CD14-positive monocyte (primary cell): ENCODE measurements around the gene NVL. TPM values are rescaled to one million over a fixed set of nuclear protein-coding genes. Genes with fewer than 3 reads are reported as not detected.
A peak's percentile ranks its signal among the peaks of the same experiment; 100 is the strongest.

Experiments used
- DNase-seq, 3 donors: peaks; one replicate each; pipeline ENCODE4 v3.0.0-alpha.2; 2011 to 2022
- H2AFZ ChIP-seq: 2 replicates; pipeline ENCODE4 v1.6.0; 2012; ENCODE audit warnings: mild to moderate bottlenecking, low read depth, low read length, inconsistent platforms; ENCODE audit not compliant: insufficient read depth, poor library complexity, severe bottlenecking
- H3K27ac ChIP-seq, 2 donors: 1 replicate in 1 of 2; 2 replicates in 1 of 2; pipeline ENCODE4 v1.5.1; 2012 to 2013; ENCODE audit warnings: low read length in 2 of 2, control low read depth in 1 of 2, inconsistent platforms in 1 of 2, low read depth in 1 of 2, mild to moderate bottlenecking in 1 of 2
- H3K27me3 ChIP-seq, 2 donors: one replicate each; pipeline versions ENCODE4 v1.6.0 to v1.6.1; 2011 to 2013; ENCODE audit warnings: low read length in 2 of 2; ENCODE audit not compliant: control insufficient read depth in 2 of 2, insufficient read depth in 2 of 2
- H3K36me3 ChIP-seq, 2 donors: replicated peaks in 1 of 2; 1 replicate in 1 of 2; 2 replicates in 1 of 2; pipeline versions ENCODE4 v1.5.1 to v1.6.1; 2012 to 2013; ENCODE audit warnings: low read length in 2 of 2, control low read depth in 1 of 2, inconsistent platforms in 1 of 2, mild to moderate bottlenecking in 1 of 2; ENCODE audit not compliant: insufficient read depth in 2 of 2, control insufficient read depth in 1 of 2
- H3K4me1 ChIP-seq, 2 donors: 1 replicate in 1 of 2; 2 replicates in 1 of 2; pipeline versions ENCODE4 v1.5.1 to v1.6.1; 2012 to 2013; ENCODE audit warnings: low read length in 2 of 2, control low read depth in 1 of 2, inconsistent platforms in 1 of 2, mild to moderate bottlenecking in 1 of 2, moderate library complexity in 1 of 2; ENCODE audit not compliant: insufficient read depth in 2 of 2, control insufficient read depth in 1 of 2
- H3K4me2 ChIP-seq: replicated peaks from 2 replicates; pipeline ENCODE3; 2012; ENCODE audit warnings: low read length, moderate library complexity, mild to moderate bottlenecking; ENCODE audit not compliant: poor library complexity, severe bottlenecking; ENCODE audit errors: extremely low read depth
- H3K4me3 ChIP-seq, 3 experiments: fragments of 200-600 bp in 1 of 3; sonication (generic) in 1 of 3; replicated peaks in 1 of 3; 1 replicate in 2 of 3; 2 replicates in 1 of 3; pipeline ENCODE4 v1.5.1; 2011 to 2013; ENCODE audit warnings: low read length in 3 of 3, mild to moderate bottlenecking in 3 of 3, control low read depth in 2 of 3, low read depth in 2 of 3, inconsistent platforms in 1 of 3, moderate library complexity in 1 of 3
- H3K79me2 ChIP-seq: 2 replicates; pipeline ENCODE4 v1.6.0; 2012; ENCODE audit warnings: mild to moderate bottlenecking, control low read depth, inconsistent platforms, low read length, moderate library complexity; ENCODE audit not compliant: insufficient read depth
- H3K9ac ChIP-seq: 2 replicates; pipeline ENCODE4 v1.6.0; 2017; ENCODE audit warnings: low read length, mild to moderate bottlenecking; ENCODE audit not compliant: insufficient read depth, poor library complexity, severe bottlenecking
- H3K9me3 ChIP-seq, 2 donors: replicated peaks in 1 of 2; 1 replicate in 1 of 2; 2 replicates in 1 of 2; pipeline versions ENCODE4 v1.5.1 to v1.6.1; 2012 to 2013; ENCODE audit warnings: low read length in 2 of 2, control low read depth in 1 of 2; ENCODE audit not compliant: control insufficient read depth in 1 of 2, insufficient read depth in 1 of 2
- H4K20me1 ChIP-seq: 2 replicates; pipeline ENCODE4 v1.6.0; 2012; ENCODE audit warnings: mild to moderate bottlenecking, low read length, control low read depth, moderate library complexity; ENCODE audit not compliant: insufficient read depth
- H3K27ac Mint-ChIP-seq, 7 donors: one replicate each; pipeline ENCODE4 v1.8.0; 2020; ENCODE audit warnings: mild to moderate bottlenecking in 7 of 7, mixed read lengths in 7 of 7, moderate library complexity in 6 of 7, inconsistent platforms in 2 of 7
- H3K27me3 Mint-ChIP-seq, 3 donors: one replicate each; pipeline ENCODE4 v1.8.0; 2021 to 2022; ENCODE audit warnings: low read depth in 3 of 3, mild to moderate bottlenecking in 3 of 3, mixed read lengths in 3 of 3, moderate library complexity in 3 of 3, inconsistent platforms in 1 of 3
- H3K36me3 Mint-ChIP-seq, 2 donors: one replicate each; pipeline ENCODE4 v1.8.0; 2020; ENCODE audit warnings: mixed read lengths in 2 of 2, inconsistent platforms in 1 of 2, mild to moderate bottlenecking in 1 of 2
- H3K4me1 Mint-ChIP-seq: one replicate; pipeline ENCODE4 v1.8.0; 2020; ENCODE audit warnings: mild to moderate bottlenecking, mixed read lengths
- H3K4me3 Mint-ChIP-seq, 2 donors: one replicate each; pipeline ENCODE4 v1.8.0; 2020; ENCODE audit warnings: mild to moderate bottlenecking in 2 of 2, mixed read lengths in 2 of 2, moderate library complexity in 1 of 2
- H3K9me3 Mint-ChIP-seq, 7 donors: one replicate each; pipeline ENCODE4 v1.8.0; 2020 to 2022; ENCODE audit warnings: mixed read lengths in 7 of 7, mild to moderate bottlenecking in 6 of 7, moderate library complexity in 6 of 7, inconsistent platforms in 2 of 7
- CTCF ChIP-seq: fragments of 200-600 bp; IDR thresholded peaks from one replicate; pipeline ENCODE4 v1.8.0; 2022; ENCODE audit warnings: antibody characterized with exemption, mild to moderate bottlenecking
- WGBS: methylation state at CpG from one replicate; pipeline ENCODE4 v1.1.5; 2013; ENCODE audit warnings: missing lambda C conversion rate; ENCODE audit not compliant: insufficient coverage; 5-methylcytosine and 5-hydroxymethylcytosine counted together
- intact Hi-C, 2 donors: fragments of 100-400 bp; cut with micrococcal nuclease; formaldehyde crosslinking; loops; one replicate each; pipeline versions ENCODE4 v1.15.0 to v1.15.1; 2023
- polyA plus RNA-seq, 3 donors: library from polyadenylated mRNA; depleted of rRNA in 1 of 3; unstranded in 2 of 3; stranded (reverse) in 1 of 3; fragments of 300-500 nt in 2 of 3; fragments of >200 nt in 1 of 3; fragmentation: Illumina TruSeq in 2 of 3; gene quantifications; 1 replicate in 2 of 3; 2 replicates in 1 of 3; pipeline ENCODE4 v1.2.3, GENCODE V29; 2012 to 2021

NVL gene
- polyA plus RNA-seq, 3 donors: 8.4 to 12.6 (median 9.6) TPM

GRCh38 chr1:224377676-224378006 lies 47.7 kb upstream of the NVL start:
- Histone ChIP-seq H3K4me3 (no peak overlapping the region), H3K36me3 (peaks cover 43 to 46% of the 10 kb centered on the region in 2 donors), H3K27me3 (no peaks in the 10 kb centered on the region), H3K4me1 (peaks cover 60 to 66% of the 10 kb centered on the region in 2 donors), H3K4me2 (no peak overlapping the region), H2AFZ (no peak overlapping the region), H3K79me2 (peaks cover 43% of the 10 kb centered on the region), H3K9ac (peak overlapping the region; percentile 12), H3K27ac (peak overlapping the region; percentile 66 to 81), H3K9me3 (no peaks in the 10 kb centered on the region), H4K20me1 (peaks cover 43% of the 10 kb centered on the region)
- TF ChIP-seq CTCF: no peak
- Mint-ChIP-seq H3K36me3 (peaks cover 47 to 66% of the 10 kb centered on the region in 2 donors), H3K4me1 (peaks cover 69% of the 10 kb centered on the region), H3K9me3 (no peaks in the 10 kb centered on the region), H3K27ac (peak overlapping the region; percentile 69 to 87 (median 84)), H3K4me3 (no peak overlapping the region), H3K27me3 (peaks cover 0 to 2% (median 0%) of the 10 kb centered on the region in 3 donors)
- DNase-seq: peak in 2 of 3 donors; percentile 14 to 18
- intact Hi-C loops: no loop called here
- no CpG with 5 or more reads among the region's 2 CpGs for WGBS

- Histone ChIP-seq H3K9me3 (no peaks in the 10 kb centered on the region), H3K79me2 (peaks cover 64% of the 10 kb centered on the region), H3K36me3 (peaks cover 64 to 72% of the 10 kb centered on the region in 2 donors), H3K4me1 (peaks cover 37 to 44% of the 10 kb centered on the region in 2 donors), H3K27me3 (no peaks in the 10 kb centered on the region), H3K4me2 (no peak overlapping the region), H4K20me1 (peaks cover 66% of the 10 kb centered on the region), H3K4me3 (no peak overlapping the region), H3K9ac (no peak overlapping the region), H2AFZ (no peak overlapping the region), H3K27ac (peak overlapping the region in 1 of 2 donors; percentile 81)
- Mint-ChIP-seq H3K36me3 (peaks cover 71 to 80% of the 10 kb centered on the region in 2 donors), H3K27ac (peak overlapping the region in 3 of 7 donors; percentile 38 to 80 (median 71)), H3K9me3 (no peaks in the 10 kb centered on the region), H3K4me1 (peaks cover 45% of the 10 kb centered on the region), H3K4me3 (no peak overlapping the region), H3K27me3 (peaks cover 0 to 2% (median 0%) of the 10 kb centered on the region in 3 donors)
- DNase-seq: no peak
- WGBS: 53% methylated on average over 3 of the region's 3 CpGs
- TF ChIP-seq CTCF: no peak
- intact Hi-C loops: no loop called here
Measured at GRCh38 chr1:224375059-224375458, 45.1 kb upstream of the NVL start.
